ENCODE measurements around the gene ACSL5. TPM values are rescaled to one million over a fixed set of nuclear protein-coding genes. Genes with fewer than 3 reads are reported as not detected.

The ACSL5 gene
- total and polyA plus RNA-seq, 2 experiments from 2014 or later, result 1.7 to 3.2 TPM

DNA sequence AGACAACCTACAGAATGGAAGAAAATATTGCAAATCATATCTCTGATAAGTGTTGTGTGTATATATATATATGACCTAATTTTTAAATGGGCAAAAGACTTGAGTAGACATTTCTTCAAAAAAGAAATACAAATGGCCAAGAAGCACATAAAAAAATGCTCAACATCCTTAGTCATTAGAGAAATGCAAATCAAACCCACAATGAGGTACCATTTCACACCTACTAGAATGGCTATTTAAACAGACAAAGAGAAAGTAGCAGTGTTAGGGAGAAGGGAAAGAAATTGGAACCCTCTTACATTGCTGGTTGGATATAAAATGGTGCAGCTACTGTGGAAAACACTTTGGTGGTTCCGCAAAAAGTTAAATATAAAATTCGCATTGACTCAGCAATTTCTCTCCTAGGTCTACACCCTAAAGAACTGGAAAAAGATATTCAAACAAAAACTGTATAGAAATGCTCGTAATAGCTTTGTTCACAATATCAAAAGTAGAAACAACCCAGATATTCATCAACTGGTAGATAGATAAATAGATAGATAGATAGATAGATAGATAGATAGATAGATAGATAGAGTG is 16.3 kb downstream of the ACSL5 start:
- no peaks in the 10 kb centered on the region for H3K36me3 ChIP-seq (ENCODE audit: low read depth)
- H4K20me1 ChIP-seq (ENCODE audit: insufficient read depth), result no peaks in the 10 kb centered on the region
- no peak for TF ChIP-seq EZH2 (IDR thresholded peaks at IDR 0.05; ENCODE audit: insufficient read depth, poor library complexity, severe bottlenecking)
- TF ChIP-seq EZH2phosphoT487 (IDR thresholded peaks at IDR 0.05; ENCODE audit: insufficient read depth, low read depth), result no peak
- H2AFZ ChIP-seq, result no peak overlapping the region
- WGBS, 2 experiments (ENCODE audit: low coverage in 1 of 2, low lambda C conversion rate in 2 of 2, missing lambda C conversion rate in 2 of 2), result 95 to 98% methylated on average over 3 of the region's 3 CpGs
- 0 out of 2 replicates have a peak overlapping the region, but pooled peaks have one; percentile 65 for H3K27ac ChIP-seq
- peak overlapping the region; percentile 71 for H3K4me2 ChIP-seq (ENCODE audit: unreplicated experiment)
- H3K9me2 ChIP-seq (ENCODE audit: insufficient read depth), result no peaks in the 10 kb centered on the region
- in situ Hi-C loops (cut with MboI), result no loop called here
- H3K4me1 ChIP-seq (ENCODE audit: insufficient read depth), result peaks cover 15% of the 10 kb centered on the region
- no peaks in the 10 kb centered on the region for H3K9me3 ChIP-seq (ENCODE audit: low read depth)
- no peak for DNase-seq
- H3K27me3 ChIP-seq (replicated peaks; ENCODE audit: insufficient read depth), result no peaks in the 10 kb centered on the region
- H3F3A ChIP-seq (ENCODE audit: insufficient read depth), result peaks cover 3% of the 10 kb centered on the region; the same call in 1 of the 2 replicates
- no peak overlapping the region for H3K9ac ChIP-seq
- no peaks in the 10 kb centered on the region for H3K79me2 ChIP-seq (ENCODE audit: insufficient read depth)
- H3K4me3 ChIP-seq, result no peak overlapping the region

DNA sequence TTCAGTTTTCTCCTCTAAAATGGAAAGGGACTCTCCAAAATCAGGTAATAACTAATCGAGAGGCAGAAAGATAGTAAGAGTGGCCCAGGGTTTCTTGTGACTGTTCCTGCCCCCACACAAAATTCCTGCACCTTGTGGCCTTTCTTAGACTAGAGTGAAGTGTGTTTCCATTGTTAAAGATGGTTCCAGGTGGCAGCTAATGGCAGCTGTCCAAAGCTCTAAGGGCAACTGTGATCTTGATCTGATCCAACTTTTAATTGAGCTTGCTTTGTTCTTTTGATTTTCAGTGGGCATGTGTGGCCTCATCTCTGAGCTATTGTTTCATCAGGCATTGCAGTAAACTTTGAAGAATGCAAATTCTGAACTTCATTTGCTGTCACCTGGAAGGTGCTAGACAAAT is 19.4 kb downstream of the ACSL5 start:
- no peak overlapping the region for H2AFZ ChIP-seq
- no peaks in the 10 kb centered on the region for H3K36me3 ChIP-seq (ENCODE audit: low read depth)
- in situ Hi-C loops (cut with MboI), result no loop called here
- peaks cover 3% of the 10 kb centered on the region; the same call in 1 of the 2 replicates for H3F3A ChIP-seq (ENCODE audit: insufficient read depth)
- H3K79me2 ChIP-seq (ENCODE audit: insufficient read depth), result no peaks in the 10 kb centered on the region
- H4K20me1 ChIP-seq (ENCODE audit: insufficient read depth), result no peaks in the 10 kb centered on the region
- no peak overlapping the region for H3K9ac ChIP-seq
- H3K27ac ChIP-seq, result no peak overlapping the region
- TF ChIP-seq EZH2 (IDR thresholded peaks at IDR 0.05; ENCODE audit: insufficient read depth, poor library complexity, severe bottlenecking) (no peak), EZH2phosphoT487 (IDR thresholded peaks at IDR 0.05; ENCODE audit: insufficient read depth, low read depth) (no peak)
- no peaks in the 10 kb centered on the region for H3K9me2 ChIP-seq (ENCODE audit: insufficient read depth)
- peaks cover 15% of the 10 kb centered on the region for H3K4me1 ChIP-seq (ENCODE audit: insufficient read depth)
- WGBS, 2 experiments (ENCODE audit: low coverage in 1 of 2, low lambda C conversion rate in 2 of 2, missing lambda C conversion rate in 2 of 2), result 46 to 66% methylated on average over 1 of the region's 1 CpG
- H3K27me3 ChIP-seq (replicated peaks; ENCODE audit: insufficient read depth), result no peaks in the 10 kb centered on the region
- no peak for DNase-seq
- no peak overlapping the region for H3K4me3 ChIP-seq
- no peak overlapping the region for H3K4me2 ChIP-seq (ENCODE audit: unreplicated experiment)
- H3K9me3 ChIP-seq (ENCODE audit: low read depth), result no peaks in the 10 kb centered on the region

DNA sequence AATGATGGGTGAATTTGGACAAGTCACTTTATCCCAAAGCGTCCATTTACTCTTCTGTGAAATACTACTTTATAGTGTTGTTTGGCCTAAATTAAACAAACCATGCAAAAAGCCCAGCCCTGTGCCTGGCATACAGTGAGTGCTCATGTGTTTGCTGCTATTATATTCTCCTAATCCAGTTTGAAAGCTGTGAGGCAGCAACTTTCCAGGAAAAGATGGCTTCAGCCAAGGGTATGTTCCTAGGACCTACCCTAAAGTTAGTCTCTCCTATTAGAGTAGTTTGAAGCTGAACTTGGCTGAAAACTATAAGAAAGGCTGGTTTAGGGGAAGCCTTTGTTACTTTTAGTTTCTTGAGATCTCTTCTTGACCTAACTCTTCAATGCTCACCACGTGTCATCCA is 19.9 kb downstream of the ACSL5 start:
- Histone ChIP-seq H3K4me2 (ENCODE audit: unreplicated experiment) (no peak overlapping the region), H3K36me3 (ENCODE audit: low read depth) (no peaks in the 10 kb centered on the region), H3K27ac (no peak overlapping the region), H3K9me2 (ENCODE audit: insufficient read depth) (no peaks in the 10 kb centered on the region), H3K4me1 (ENCODE audit: insufficient read depth) (peaks cover 13% of the 10 kb centered on the region), H3K27me3 (replicated peaks; ENCODE audit: insufficient read depth) (no peaks in the 10 kb centered on the region), H3K9me3 (ENCODE audit: low read depth) (no peaks in the 10 kb centered on the region), H3F3A (ENCODE audit: insufficient read depth) (peaks cover 3% of the 10 kb centered on the region; the same call in 1 of the 2 replicates), H4K20me1 (ENCODE audit: insufficient read depth) (no peaks in the 10 kb centered on the region), H3K4me3 (no peak overlapping the region), H3K9ac (no peak overlapping the region), H3K79me2 (ENCODE audit: insufficient read depth) (no peaks in the 10 kb centered on the region), H2AFZ (no peak overlapping the region)
- 81 to 83% methylated on average over 2 of the region's 2 CpGs for WGBS, 2 experiments (ENCODE audit: low coverage in 1 of 2, low lambda C conversion rate in 2 of 2, missing lambda C conversion rate in 2 of 2)
- DNase-seq, result no peak
- in situ Hi-C loops (cut with MboI), result no loop called here
- TF ChIP-seq EZH2phosphoT487 (IDR thresholded peaks at IDR 0.05; ENCODE audit: insufficient read depth, low read depth), result no peak
- no peak for TF ChIP-seq EZH2 (IDR thresholded peaks at IDR 0.05; ENCODE audit: insufficient read depth, poor library complexity, severe bottlenecking)

GRCh38 chr10:112394475-112394875 is 20.6 kb downstream of the ACSL5 start:
- Histone ChIP-seq H3K9me3 (ENCODE audit: low read depth) (no peaks in the 10 kb centered on the region), H3K27me3 (replicated peaks; ENCODE audit: insufficient read depth) (no peaks in the 10 kb centered on the region), H3K9ac (no peak overlapping the region), H3K79me2 (ENCODE audit: insufficient read depth) (no peaks in the 10 kb centered on the region), H3K4me3 (no peak overlapping the region), H3F3A (ENCODE audit: insufficient read depth) (no peaks in the 10 kb centered on the region), H3K36me3 (ENCODE audit: low read depth) (no peaks in the 10 kb centered on the region), H3K27ac (no peak overlapping the region), H3K4me1 (ENCODE audit: insufficient read depth) (peaks cover 6% of the 10 kb centered on the region), H2AFZ (no peak overlapping the region), H4K20me1 (ENCODE audit: insufficient read depth) (no peaks in the 10 kb centered on the region), H3K9me2 (ENCODE audit: insufficient read depth) (no peaks in the 10 kb centered on the region), H3K4me2 (ENCODE audit: unreplicated experiment) (no peak overlapping the region)
- in situ Hi-C loops (cut with MboI), result no loop called here
- DNase-seq, result no peak
- 97 to 98% methylated on average over 5 of the region's 5 CpGs for WGBS, 2 experiments (ENCODE audit: low coverage in 1 of 2, low lambda C conversion rate in 2 of 2, missing lambda C conversion rate in 2 of 2)
- TF ChIP-seq EZH2phosphoT487 (IDR thresholded peaks at IDR 0.05; ENCODE audit: insufficient read depth, low read depth) (no peak), EZH2 (IDR thresholded peaks at IDR 0.05; ENCODE audit: insufficient read depth, poor library complexity, severe bottlenecking) (no peak)
